HEK293 (cell line): ENCODE data around the gene CKS2.

Experiments
- EGR2 ChIP-seq: fragments of 450-650 bp; formaldehyde crosslinking; IDR thresholded peaks from 2 replicates; pipeline ENCODE4 v1.5.1; 2016; ENCODE audit warnings: low read depth, missing biosample characterization, missing genetic modification characterization
- PRDM6 ChIP-seq: fragments of 450-650 bp; formaldehyde crosslinking; IDR thresholded peaks from 2 replicates; pipeline ENCODE4 v1.5.1; 2017; ENCODE audit warnings: missing biosample characterization, missing genetic modification characterization
- ZBTB8A ChIP-seq: fragments of 450-650 bp; formaldehyde crosslinking; IDR thresholded peaks from 2 replicates; pipeline ENCODE4 v1.5.1; 2016; ENCODE audit warnings: missing biosample characterization, missing genetic modification characterization
- ZFP3 ChIP-seq: fragments of 450-650 bp; formaldehyde crosslinking; IDR thresholded peaks from 2 replicates; pipeline ENCODE4 v1.5.1; 2016; ENCODE audit warnings: low read depth, missing biosample characterization, missing genetic modification characterization
- ZFP69B ChIP-seq: fragments of 450-650 bp; formaldehyde crosslinking; IDR thresholded peaks from 2 replicates; pipeline ENCODE4 v1.5.1; 2016; ENCODE audit warnings: missing biosample characterization, missing genetic modification characterization
- ZNF157 ChIP-seq: fragments of 450-650 bp; formaldehyde crosslinking; IDR thresholded peaks from 2 replicates; pipeline ENCODE4 v1.5.1; 2016; ENCODE audit warnings: missing biosample characterization, missing genetic modification characterization
- ZNF16 ChIP-seq: fragments of 450-650 bp; formaldehyde crosslinking; IDR thresholded peaks from 2 replicates; pipeline ENCODE4 v1.5.1; 2016; ENCODE audit warnings: low read depth, missing biosample characterization, missing genetic modification characterization
- ZNF239 ChIP-seq: fragments of 450-650 bp; formaldehyde crosslinking; IDR thresholded peaks from 2 replicates; pipeline ENCODE4 v1.5.1; 2016; ENCODE audit warnings: missing biosample characterization, missing genetic modification characterization
- ZNF302 ChIP-seq: fragments of 450-650 bp; formaldehyde crosslinking; IDR thresholded peaks from 2 replicates; pipeline ENCODE4 v1.5.1; 2016; ENCODE audit warnings: missing biosample characterization, missing genetic modification characterization, low read depth
- ZNF324 ChIP-seq: fragments of 450-650 bp; formaldehyde crosslinking; IDR thresholded peaks from 2 replicates; pipeline ENCODE4 v1.5.1; 2016; ENCODE audit warnings: missing biosample characterization, missing genetic modification characterization
- ZNF548 ChIP-seq: fragments of 450-650 bp; formaldehyde crosslinking; IDR thresholded peaks from 2 replicates; pipeline ENCODE4 v1.5.1; 2016; ENCODE audit warnings: missing biosample characterization, missing genetic modification characterization
- TF ChIP-seq, protein P1 (sequence below): fragments of 450-650 bp; formaldehyde crosslinking; IDR thresholded peaks from 2 replicates; pipeline ENCODE4; 2016; ENCODE audit warnings: missing biosample characterization, missing genetic modification characterization
- TF ChIP-seq, protein P2 (sequence below): fragments of 450-650 bp; formaldehyde crosslinking; IDR thresholded peaks from 2 replicates; pipeline ENCODE4 v1.5.1; 2016; ENCODE audit warnings: missing biosample characterization, missing genetic modification characterization
- TF ChIP-seq, protein P3 (sequence below): fragments of 450-650 bp; formaldehyde crosslinking; IDR thresholded peaks from 2 replicates; pipeline ENCODE4 v1.5.1; 2016; ENCODE audit warnings: missing biosample characterization, missing genetic modification characterization, borderline replicate concordance

GRCh38 chr9:89342213-89342612 is 31.2 kb downstream of the CKS2 start:
- TF ChIP-seq, protein P1, sequence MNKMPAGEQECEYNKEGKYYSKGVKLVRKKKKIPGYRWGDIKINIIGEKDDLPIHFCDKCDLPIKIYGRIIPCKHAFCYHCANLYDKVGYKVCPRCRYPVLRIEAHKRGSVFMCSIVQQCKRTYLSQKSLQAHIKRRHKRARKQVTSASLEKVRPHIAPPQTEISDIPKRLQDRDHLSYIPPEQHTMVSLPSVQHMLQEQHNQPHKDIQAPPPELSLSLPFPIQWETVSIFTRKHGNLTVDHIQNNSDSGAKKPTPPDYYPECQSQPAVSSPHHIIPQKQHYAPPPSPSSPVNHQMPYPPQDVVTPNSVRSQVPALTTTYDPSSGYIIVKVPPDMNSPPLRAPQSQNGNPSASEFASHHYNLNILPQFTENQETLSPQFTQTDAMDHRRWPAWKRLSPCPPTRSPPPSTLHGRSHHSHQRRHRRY (tag by site-specific recombination), result no peak
- TF ChIP-seq, protein P2, sequence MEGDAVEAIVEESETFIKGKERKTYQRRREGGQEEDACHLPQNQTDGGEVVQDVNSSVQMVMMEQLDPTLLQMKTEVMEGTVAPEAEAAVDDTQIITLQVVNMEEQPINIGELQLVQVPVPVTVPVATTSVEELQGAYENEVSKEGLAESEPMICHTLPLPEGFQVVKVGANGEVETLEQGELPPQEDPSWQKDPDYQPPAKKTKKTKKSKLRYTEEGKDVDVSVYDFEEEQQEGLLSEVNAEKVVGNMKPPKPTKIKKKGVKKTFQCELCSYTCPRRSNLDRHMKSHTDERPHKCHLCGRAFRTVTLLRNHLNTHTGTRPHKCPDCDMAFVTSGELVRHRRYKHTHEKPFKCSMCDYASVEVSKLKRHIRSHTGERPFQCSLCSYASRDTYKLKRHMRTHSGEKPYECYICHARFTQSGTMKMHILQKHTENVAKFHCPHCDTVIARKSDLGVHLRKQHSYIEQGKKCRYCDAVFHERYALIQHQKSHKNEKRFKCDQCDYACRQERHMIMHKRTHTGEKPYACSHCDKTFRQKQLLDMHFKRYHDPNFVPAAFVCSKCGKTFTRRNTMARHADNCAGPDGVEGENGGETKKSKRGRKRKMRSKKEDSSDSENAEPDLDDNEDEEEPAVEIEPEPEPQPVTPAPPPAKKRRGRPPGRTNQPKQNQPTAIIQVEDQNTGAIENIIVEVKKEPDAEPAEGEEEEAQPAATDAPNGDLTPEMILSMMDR (tag by site-specific recombination), result no peak
- TF ChIP-seq PRDM6 (tag by site-specific recombination), result no peak
- no peak for TF ChIP-seq ZBTB8A (tag by site-specific recombination)
- TF ChIP-seq EGR2 (tag by site-specific recombination), result no peak
- no peak for TF ChIP-seq ZNF324 (tag by site-specific recombination)
- no peak for TF ChIP-seq ZNF157 (tag by site-specific recombination)
- no peak for TF ChIP-seq ZNF548 (tag by site-specific recombination)
- TF ChIP-seq ZFP69B (tag by site-specific recombination), result no peak
- no peak for TF ChIP-seq ZFP3 (tag by site-specific recombination)
- no peak for TF ChIP-seq ZNF239
- TF ChIP-seq, protein P3, sequence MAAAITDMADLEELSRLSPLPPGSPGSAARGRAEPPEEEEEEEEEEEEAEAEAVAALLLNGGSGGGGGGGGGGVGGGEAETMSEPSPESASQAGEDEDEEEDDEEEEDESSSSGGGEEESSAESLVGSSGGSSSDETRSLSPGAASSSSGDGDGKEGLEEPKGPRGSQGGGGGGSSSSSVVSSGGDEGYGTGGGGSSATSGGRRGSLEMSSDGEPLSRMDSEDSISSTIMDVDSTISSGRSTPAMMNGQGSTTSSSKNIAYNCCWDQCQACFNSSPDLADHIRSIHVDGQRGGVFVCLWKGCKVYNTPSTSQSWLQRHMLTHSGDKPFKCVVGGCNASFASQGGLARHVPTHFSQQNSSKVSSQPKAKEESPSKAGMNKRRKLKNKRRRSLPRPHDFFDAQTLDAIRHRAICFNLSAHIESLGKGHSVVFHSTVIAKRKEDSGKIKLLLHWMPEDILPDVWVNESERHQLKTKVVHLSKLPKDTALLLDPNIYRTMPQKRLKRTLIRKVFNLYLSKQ (tag by site-specific recombination), result no peak
- no peak for TF ChIP-seq ZNF302
- no peak for TF ChIP-seq ZNF16 (tag by site-specific recombination)
